Neutrophil (primary cell): Measurements from ENCODE around the gene NELL1.

ENCODE experiments used
- H3K27ac ChIP-seq: fragments of 200-600 bp; sonication (generic); 2 replicates; pipeline ENCODE4 v1.5.1; 2016; ENCODE audit warnings: mild to moderate bottlenecking, moderate library complexity
- H3K27me3 ChIP-seq: fragments of 200-600 bp; sonication (generic); 2 replicates; pipeline ENCODE4 v1.6.0; 2016; ENCODE audit warnings: mild to moderate bottlenecking
- H3K36me3 ChIP-seq: fragments of 200-600 bp; sonication (generic); 2 replicates; pipeline ENCODE4 v1.5.1; 2017
- H3K4me1 ChIP-seq, 2 experiments: fragments of 200-600 bp in 1 of 2; sonication (generic) in 1 of 2; 1 replicate in 1 of 2; 2 replicates in 1 of 2; pipeline versions ENCODE4 v1.5.1 to v1.6.1; 2013 to 2016; ENCODE audit warnings: low read depth in 1 of 2, low read length in 1 of 2, mild to moderate bottlenecking in 1 of 2, moderate library complexity in 1 of 2; ENCODE audit not compliant: control insufficient read depth in 1 of 2, insufficient read depth in 1 of 2
- H3K4me3 ChIP-seq, 2 experiments: fragments of 200-600 bp in 1 of 2; sonication (generic) in 1 of 2; 1 replicate in 1 of 2; 2 replicates in 1 of 2; pipeline ENCODE4 v1.5.1; 2013 to 2016; ENCODE audit warnings: low read depth in 1 of 2, low read length in 1 of 2, mild to moderate bottlenecking in 1 of 2, moderate library complexity in 1 of 2
- H3K9me3 ChIP-seq: fragments of 200-600 bp; sonication (generic); 2 replicates; pipeline ENCODE4 v1.5.1; 2016
- CTCF ChIP-seq: fragments of 200-600 bp; sonication (generic); IDR thresholded peaks from 2 replicates; pipeline ENCODE4 v1.5.1; 2016; ENCODE audit warnings: antibody characterized with exemption

Gene NELL1

DNA sequence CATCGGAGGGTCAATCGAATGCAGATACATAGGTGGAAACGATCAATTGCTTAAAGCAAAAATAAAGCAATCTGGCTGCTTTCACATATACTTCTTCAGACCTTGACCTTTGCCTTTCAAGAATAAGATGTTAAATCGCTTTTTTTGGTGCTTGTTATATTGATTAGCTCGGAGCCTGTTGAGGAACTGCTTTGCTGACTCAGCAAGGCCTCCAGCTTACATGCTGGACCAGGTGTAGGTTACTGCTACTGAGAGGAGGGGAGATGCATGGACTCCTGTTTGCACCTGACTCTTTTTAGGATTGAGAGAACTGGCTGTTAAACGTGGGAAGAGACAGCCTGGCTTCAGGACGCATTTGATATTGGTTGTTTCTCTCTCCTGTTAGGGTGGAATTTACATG lies 31.3 kb upstream of the NELL1 start:
- Histone ChIP-seq H3K4me3 (no peak overlapping the region), H3K9me3 (no peaks in the 10 kb centered on the region)
- TF ChIP-seq CTCF: no peak

DNA sequence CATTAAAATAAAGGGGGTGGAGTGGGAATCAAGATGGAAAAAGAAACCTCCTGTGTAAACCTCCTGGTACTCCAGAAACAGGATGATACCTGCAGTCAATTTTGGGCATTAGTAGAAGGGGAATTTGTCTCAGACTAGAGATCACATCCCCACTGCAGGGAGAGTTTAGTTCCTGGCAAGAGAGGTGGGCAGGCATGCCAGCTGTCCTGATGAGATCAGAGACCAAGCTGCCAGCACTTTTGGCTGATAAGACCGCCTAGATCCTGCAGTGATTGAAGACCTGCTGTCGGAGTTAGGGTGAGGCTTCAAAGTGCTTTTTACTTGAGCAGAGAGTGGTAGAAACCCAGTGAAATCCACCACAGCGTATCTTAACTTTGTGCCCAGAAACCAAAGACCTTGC lies 29.7 kb upstream of the NELL1 start:
- Histone ChIP-seq H3K36me3 (no peaks in the 10 kb centered on the region), H3K27me3 (peaks cover 30% of the 10 kb centered on the region), H3K9me3 (no peaks in the 10 kb centered on the region), H3K27ac (no peak overlapping the region), H3K4me1 (no peaks in the 10 kb centered on the region), H3K4me3 (no peak overlapping the region)
- TF ChIP-seq CTCF: no peak

More for the DNA sequence above, 31.3 kb upstream of the NELL1 start:
- H3K27ac ChIP-seq: no peak overlapping the region
- H3K4me1 ChIP-seq: no peaks in the 10 kb centered on the region
- no peaks in the 10 kb centered on the region for H3K36me3 ChIP-seq
- H3K27me3 ChIP-seq: peaks cover 30% of the 10 kb centered on the region

DNA sequence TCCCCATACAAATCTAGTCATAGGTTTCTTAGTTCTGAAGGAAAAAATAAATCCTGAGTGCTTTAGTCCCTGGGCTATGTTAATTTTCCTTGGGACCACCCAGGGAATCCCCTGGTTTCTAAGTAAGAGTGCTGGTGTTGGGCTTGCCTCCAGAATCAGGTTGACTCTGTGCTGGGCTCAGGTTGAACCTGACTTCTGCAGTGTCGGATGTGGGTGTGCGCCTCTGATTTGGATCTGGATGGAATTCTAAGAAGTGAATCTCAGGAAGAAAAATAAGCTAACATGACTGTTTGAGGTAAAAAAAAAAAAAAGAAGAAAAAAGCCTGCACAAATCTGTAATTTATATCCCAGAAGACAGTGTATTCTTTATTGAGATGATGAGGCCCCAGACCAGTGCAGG lies 29.0 kb upstream of the NELL1 start:
- Histone ChIP-seq H3K4me1 (no peaks in the 10 kb centered on the region), H3K4me3 (no peak overlapping the region), H3K9me3 (no peaks in the 10 kb centered on the region), H3K27me3 (peaks cover 30% of the 10 kb centered on the region), H3K27ac (no peak overlapping the region), H3K36me3 (no peaks in the 10 kb centered on the region)
- no peak for TF ChIP-seq CTCF

GRCh38 chr11:20644360-20644759 lies 25.0 kb upstream of the NELL1 start:
- TF ChIP-seq CTCF: no peak
- Histone ChIP-seq H3K4me3 (no peak overlapping the region), H3K36me3 (no peaks in the 10 kb centered on the region), H3K4me1 (no peaks in the 10 kb centered on the region), H3K9me3 (no peaks in the 10 kb centered on the region), H3K27me3 (peaks cover 9% of the 10 kb centered on the region), H3K27ac (no peak overlapping the region)

DNA sequence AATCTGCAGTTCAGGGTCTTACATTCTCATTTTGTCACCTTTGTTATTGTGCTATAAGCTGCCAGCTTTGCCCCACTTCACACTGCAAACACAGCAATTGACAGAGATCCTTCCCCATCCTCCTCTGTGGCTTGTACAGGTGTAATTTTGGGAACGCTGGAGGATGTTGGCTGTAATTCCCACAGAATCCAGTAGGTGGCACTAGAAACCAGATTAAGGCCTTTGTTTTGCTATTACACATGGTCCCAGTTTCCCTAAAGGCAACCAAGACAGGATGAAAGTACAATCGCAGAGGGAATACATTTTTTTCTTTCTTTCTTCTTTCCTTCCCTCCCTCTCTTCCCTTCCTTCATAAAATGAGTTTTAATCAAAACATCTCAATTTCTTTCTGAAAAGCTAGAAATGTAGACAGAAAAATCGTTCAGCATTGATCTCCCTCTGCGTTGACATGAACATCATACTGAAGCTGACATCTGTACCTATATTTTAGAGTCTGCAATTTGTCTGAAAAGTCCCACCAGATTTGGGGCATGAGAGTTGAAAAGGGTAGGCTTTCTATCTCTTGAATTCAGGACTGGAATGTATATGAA lies 21.3 kb upstream of the NELL1 start:
- Histone ChIP-seq H3K27ac (no peak overlapping the region), H3K9me3 (no peaks in the 10 kb centered on the region), H3K27me3 (no peaks in the 10 kb centered on the region), H3K4me3 (no peak overlapping the region), H3K4me1 (no peaks in the 10 kb centered on the region), H3K36me3 (no peaks in the 10 kb centered on the region)
- peak; percentile 87 for TF ChIP-seq CTCF
